ELF-1 (cell line): ENCODE data around the gene CASKIN1.
A peak's percentile ranks its signal among the peaks of the same experiment; 100 is the strongest.

Experiments
- DNase-seq: peaks from one replicate; pipeline ENCODE4 v3.0.0-alpha.2; 2016; ENCODE audit warnings: low read depth, low spot score

The CASKIN1 gene

GRCh38 chr16:2157480-2158261 is 38.7 kb downstream of the CASKIN1 start:
- no peak for DNase-seq

DNA sequence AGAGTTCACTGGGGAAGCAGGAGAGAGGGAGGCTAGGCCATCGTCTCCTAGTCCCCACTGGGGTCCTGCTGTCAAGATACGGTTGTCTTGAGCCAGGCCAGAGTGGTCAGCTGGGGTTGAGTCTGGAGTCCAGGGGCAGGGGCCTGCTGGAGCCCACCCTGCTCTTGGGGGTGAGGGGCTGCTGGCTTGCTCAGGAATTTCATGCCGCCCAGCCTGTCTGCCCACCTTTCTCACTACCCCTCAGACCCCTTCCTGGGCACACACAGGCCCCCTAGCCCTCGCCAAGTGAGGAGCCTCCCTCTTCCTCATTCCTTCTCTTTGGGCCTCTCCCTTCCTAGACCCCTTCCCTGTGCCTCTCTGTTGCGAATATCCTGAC is 39.6 kb downstream of the CASKIN1 start:
- DNase-seq, result no peak

DNA sequence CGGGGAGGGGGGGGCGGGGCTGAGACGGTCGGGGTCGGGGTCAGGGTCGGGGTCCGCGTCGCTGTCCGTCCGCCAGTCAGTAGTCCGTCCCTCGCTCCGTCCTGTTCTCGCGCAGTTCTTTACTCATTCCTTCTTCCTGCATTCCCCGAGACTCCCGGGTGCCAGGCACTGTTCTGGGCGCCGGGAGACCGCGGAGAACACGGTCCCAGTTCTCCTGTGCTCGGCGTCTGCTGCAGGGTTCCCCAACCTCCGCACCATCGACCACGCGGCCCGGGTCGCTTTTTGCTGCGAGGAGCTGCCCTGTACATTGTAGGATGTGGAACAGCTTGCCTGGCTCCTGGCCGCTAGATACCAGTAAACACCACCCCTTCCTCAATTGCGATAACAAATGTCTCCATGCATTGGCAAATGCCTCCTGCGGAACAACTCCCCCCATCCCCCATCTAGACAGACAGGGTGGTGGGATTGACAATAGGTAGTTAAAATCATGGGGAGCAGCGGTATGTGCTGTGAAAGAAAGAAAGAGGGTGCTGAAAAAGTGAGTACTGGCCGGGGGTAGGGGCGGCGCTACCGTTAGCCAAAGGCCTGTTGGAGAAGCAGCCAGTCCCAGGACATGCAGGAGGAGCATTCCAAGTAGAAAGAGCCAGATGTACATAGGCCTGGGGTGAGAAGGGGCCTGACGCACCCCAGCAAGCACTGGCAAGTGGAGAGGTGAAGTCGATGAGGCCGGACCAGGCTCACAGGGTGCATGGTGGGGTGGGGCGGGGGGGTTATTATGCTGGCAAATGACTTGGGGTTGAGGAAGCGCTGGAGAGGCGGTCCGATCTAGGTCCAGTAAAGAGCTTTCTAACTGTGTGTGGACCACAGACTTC is 40.2 kb downstream of the CASKIN1 start:
- DNase-seq, result peak; percentile 59

GRCh38 chr16:2155091-2155950 is 41.1 kb downstream of the CASKIN1 start, which contains the start of gene TRAF7:
TRAF7 (plus strand) TSS chr16:2155782; CDS start chr16:2163921, 8,139 bp downstream.
- DNase-seq, result peak; percentile 100

- no peak for DNase-seq
Measured at GRCh38 chr16:2154533-2155090, 41.8 kb downstream of the CASKIN1 start.

GRCh38 chr16:2152695-2153506 is 43.5 kb downstream of the CASKIN1 start:
- DNase-seq, result peak; percentile 51

GRCh38 chr16:2151188-2152091 is 45.0 kb downstream of the CASKIN1 start:
- peak; percentile 84 for DNase-seq

DNA sequence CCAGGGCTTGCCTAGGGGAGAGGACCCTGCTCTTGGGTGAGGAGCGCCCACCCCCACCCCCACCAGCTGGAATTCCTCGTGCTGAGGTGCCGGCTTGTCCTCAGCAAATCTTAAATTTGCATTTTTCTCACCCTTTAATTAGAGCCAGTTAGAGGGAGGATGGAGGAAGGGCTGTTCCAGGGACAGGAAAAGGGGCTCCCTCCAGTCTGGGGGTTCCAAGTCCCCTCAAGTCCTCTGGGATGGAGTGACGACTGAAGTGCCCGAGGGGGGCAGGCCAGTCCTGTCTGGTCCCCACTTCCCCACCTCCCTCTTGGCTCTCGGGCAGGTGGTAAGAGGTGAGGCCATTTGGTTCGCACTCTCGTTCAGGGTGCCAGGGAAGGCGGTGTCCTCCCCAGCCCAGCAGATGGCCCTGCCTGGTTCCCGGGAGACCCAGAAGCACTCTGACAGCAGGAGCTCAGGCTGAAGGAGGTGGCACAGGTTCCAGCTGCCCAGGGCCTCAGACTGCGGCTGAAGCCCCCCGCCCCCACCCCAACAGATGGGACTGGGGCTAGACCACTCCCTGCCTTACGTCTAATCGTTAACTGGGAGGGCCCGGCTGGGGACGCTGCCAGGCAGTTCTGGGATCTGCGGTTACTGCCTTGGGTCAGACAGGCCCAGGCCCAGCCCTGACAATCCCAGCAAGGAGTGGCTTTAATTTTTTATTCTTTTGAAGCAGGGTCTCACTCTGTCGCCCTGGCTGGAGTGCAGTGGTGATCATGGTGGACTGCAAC is 45.8 kb downstream of the CASKIN1 start:
- DNase-seq, result peak; percentile 85

DNA sequence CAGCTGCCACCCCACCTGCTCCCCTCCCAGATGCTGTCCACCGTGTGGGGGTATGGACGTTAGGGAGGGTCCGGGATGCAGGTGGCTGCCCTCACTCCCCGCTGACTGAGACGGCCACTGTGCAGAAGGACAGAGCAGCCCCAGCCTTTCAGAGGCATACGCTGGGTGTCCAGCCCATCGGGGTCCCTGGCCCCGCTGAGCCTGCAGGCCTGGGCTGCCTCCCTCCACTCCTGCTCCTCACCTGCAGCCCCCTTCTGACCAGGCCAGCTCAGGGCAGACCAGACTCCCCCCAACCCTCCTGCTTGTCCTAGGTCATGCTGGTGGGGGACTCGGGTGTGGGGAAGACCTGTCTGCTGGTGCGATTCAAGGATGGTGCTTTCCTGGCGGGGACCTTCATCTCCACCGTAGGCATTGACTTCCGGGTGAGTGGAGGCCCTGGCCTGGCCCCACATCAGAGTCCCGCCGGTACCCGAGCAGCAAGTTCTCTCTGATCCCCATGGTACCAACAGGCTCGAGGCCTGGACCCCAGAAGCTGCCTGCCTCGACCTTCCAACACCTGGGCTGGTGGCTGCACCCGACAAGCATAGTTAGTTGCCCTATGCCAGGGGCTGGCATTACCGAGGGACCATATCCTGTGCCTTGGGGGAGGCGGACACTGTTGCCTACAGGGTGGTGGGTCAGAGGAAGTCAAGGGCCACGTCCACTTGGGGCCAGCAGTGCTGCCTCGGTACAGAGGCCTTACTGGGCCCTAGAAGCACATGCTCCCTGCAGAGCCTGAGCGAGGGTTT is 46.6 kb downstream of the CASKIN1 start:
- peak; percentile 71 for DNase-seq

DNA sequence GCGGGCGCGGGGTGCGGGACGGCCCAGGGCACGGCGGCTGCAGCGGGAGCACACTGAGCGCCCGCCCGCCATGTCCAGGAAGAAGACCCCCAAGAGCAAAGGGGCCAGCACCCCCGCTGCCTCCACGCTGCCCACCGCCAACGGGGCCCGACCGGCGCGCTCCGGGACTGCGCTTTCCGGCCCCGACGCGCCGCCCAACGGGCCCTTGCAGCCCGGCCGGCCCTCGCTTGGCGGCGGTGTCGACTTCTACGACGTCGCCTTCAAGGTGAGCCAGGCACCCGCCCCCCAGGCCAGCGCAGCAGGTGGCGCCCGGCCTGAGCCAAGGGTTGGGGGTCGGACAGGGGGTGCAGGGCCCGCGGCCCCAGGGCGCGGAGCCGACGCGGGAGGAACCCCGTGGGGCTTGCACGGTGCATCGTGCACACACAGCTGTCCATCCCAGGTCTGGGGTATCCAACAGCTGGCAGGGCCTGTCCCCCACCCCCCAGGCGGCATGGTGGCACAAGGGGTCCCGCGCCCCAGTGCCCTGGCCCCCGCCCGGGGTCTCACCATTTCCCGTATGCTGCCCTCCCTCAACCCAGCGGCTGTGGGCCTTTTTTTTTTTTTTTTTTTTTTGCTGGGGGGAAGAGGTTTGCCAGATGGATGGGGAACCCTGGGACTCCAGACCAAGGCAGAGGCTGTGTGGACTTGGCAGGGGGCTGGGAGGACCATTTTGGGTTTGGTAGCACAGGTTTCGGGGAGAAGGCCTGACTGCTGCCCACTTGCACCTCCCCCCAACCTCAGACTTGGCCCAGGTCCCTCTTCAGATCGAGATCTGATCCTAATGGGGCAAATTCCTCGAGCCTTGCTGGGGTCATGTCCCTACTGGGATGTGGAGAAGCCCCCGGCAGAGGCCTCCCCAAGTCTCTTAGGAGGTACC is 47.4 kb downstream of the CASKIN1 start:
- peak; percentile 41 for DNase-seq

GRCh38 chr16:2147981-2148671 is 48.3 kb downstream of the CASKIN1 start, which contains the start of gene RAB26:
RAB26 (plus strand) TSS chr16:2148625; CDS start chr16:2148784, 159 bp downstream.
- DNase-seq, result peak; percentile 78

DNA sequence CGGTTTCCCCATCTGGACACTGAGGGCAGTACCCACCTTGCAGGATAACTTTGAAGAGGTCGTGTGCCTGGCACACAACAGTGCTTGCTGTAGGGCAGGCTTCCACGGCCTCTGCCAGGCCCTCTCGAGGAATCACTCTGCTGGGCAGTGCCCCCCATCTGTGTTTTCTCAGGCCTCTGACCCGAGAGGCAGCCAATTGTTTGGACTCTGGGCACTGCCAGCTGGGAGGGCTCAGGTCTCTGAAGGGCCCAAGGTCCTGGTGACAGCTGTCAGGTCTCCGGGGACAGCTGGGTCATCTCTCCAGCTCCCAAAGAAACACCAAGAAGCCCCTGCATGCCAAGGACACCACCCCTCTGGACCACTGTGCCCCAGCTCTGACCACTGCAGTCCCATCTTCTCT is 49.0 kb downstream of the CASKIN1 start:
- no peak for DNase-seq

- DNase-seq, result no peak
Measured at GRCh38 chr16:2145843-2146242, 50.6 kb downstream of the CASKIN1 start.

GRCh38 chr16:2143878-2144485 is 52.4 kb downstream of the CASKIN1 start:
- peak; percentile 43 for DNase-seq
